ENCODE measurements around the gene TNFRSF1B.

Gene TNFRSF1B

DNA sequence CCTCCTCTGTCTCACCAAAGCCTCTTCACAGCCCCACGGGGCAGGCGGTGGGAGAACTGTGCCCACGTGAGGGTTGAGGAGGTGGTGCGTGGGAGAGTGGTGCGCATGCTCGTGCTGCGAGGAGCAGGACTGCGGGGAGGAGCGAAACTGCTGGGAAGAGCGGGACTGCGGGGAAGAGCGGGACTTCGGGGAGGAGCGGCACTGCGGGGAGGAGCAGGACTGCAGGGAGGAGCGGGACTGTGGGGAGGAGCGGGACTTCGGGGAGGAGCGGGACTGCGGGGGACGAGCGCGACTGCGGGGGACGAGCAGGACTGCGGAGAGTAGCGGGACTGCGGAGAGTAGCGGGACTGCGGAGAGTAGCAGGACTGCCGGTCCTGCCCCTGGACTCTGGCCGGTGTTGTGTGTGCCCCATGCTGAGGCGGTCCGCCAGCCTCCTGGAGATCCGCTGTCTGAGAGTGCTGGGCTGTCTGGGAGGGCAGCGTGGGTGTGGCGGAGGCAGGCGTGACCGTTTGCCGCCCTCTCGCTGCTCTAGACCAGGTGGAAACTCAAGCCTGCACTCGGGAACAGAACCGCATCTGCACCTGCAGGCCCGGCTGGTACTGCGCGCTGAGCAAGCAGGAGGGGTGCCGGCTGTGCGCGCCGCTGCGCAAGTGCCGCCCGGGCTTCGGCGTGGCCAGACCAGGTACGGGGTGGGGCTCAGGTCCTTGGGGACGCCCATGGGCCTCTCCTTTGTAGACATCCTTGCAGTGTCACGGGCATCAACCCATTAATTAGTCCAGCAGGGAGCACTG is 24.6 kb downstream of the TNFRSF1B start:
- DNase-seq (ENCODE audit: low spot score) = no peak

DNA sequence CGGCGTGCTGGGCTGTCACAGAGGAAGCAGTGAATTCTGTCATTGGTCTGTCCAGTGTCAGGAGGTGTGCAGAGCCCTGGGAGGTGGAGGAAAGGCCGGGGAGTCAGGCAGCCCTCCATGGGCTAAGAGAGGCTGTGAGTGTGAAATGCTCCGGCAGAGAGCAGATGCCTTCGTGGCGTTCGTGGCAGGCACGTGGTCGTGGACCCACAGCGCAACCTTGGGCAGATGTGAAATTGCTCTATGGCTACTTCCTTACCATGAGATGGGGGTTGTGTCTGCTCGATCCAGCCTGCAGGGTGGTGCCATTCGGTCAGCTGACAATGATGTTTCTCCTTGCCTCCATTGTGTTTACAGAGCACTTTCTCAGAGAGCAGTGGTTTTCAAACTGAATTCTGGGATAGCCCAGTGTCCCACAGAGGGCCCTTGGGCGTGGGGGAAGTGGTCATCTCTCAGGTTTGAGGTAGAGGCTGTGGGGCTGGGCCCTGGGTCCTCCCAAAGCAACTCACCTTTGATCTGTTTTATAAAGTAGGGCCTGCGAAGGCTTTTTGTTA is 27.9 kb downstream of the TNFRSF1B start:
- DNase-seq (ENCODE audit: low spot score) = no peak

DNA sequence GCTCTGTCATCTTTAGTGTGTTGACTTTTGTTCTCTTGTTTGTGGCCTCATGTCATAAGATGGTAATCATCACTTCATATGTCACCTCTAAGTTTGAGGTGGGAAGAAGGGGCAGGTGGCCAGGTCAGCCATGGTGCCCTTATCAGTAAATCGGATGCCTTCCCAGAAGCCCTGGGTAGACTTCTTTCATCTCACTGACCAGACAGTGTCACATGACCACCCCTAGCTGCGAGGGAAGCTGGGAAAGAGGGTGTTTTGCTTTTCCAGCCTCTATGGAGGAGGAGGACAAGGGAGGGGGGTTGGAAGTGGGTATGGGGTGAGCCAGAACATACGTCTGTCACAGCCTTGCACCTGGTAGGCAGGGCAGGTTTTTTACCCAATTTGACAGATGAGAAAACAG is 28.6 kb downstream of the TNFRSF1B start:
- DNase-seq (ENCODE audit: low spot score) = no peak

DNA sequence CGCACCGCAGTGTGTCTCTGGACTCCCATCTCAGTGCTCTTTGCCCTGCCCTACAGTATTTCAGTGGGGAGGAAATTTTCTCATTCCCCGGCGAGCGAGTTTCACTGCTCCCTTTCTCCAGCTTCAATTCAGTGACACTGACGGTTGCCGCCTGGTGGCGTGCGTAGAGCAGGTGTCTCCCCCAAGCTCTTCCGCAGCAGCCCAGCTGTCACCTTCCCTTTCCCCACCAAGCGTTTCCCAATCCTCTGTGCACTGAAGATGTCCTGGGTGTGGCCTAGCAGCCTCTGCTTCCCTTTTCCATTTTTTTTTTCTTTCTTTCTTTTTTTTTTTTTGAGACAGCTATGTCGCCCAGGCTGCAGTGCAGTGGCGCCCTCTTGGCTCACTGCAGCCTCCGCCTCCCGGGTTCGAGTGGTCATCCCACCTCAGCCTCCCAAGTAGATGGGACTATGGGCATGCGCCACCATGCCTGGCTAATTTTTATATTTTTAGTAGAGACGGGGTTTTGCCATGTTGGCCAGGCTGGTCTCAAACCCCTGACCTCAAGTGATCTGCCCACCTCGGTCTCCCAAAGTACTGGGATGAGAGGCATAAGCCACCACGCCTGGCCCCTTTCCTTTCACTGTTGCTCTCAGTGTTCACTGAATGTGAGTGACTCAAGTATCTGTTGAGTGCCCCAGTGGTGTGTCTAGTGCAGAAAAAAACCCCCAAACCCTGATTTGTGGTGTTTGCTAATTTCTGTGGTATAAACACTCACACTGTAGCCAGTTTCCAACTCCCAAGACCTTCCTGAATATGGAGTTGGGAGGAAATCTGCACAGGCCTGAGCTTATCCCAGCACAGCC is 30.1 kb downstream of the TNFRSF1B start:
- DNase-seq (ENCODE audit: low spot score) = no peak

DNA sequence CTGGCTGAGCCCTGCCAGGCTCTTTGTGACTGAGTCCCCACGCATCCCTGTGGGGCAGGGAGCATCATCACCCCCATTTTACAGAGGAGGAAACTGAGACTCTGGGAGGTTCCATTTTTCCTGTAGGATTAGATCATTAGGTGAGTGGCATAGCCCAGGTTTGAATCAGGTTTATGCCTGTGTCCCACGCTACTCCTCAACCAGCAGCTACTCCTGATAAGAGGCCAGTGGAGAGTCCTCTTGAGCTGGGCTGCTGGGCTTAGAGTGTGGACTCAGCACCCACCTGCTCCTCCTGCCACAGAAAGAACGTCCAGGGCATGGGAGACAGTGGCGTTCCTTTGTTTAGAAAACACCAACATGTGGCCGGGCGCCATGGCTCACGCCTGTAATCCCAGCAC is 30.7 kb downstream of the TNFRSF1B start:
- DNase-seq (ENCODE audit: low spot score) = no peak

DNA sequence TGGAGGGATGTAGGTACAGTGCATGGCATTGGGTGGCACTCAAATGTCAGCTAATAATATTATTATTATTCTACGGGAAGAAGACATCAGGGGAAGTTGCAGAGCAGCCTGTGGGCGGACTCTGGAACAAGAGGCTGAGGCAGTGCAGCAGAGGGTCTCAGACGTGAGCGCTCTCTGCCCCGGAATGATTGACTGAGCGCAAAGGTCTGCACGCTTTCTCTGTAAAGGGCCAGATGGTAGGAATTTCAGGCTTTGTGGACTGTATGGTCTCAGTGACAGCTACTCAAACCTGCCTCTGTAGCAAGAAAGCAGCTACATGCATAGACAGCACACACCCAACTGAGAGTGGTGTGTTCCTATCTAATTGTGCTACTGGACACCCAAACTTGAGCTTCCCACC is 33.4 kb downstream of the TNFRSF1B start:
- no peak for DNase-seq (ENCODE audit: low spot score)

DNA sequence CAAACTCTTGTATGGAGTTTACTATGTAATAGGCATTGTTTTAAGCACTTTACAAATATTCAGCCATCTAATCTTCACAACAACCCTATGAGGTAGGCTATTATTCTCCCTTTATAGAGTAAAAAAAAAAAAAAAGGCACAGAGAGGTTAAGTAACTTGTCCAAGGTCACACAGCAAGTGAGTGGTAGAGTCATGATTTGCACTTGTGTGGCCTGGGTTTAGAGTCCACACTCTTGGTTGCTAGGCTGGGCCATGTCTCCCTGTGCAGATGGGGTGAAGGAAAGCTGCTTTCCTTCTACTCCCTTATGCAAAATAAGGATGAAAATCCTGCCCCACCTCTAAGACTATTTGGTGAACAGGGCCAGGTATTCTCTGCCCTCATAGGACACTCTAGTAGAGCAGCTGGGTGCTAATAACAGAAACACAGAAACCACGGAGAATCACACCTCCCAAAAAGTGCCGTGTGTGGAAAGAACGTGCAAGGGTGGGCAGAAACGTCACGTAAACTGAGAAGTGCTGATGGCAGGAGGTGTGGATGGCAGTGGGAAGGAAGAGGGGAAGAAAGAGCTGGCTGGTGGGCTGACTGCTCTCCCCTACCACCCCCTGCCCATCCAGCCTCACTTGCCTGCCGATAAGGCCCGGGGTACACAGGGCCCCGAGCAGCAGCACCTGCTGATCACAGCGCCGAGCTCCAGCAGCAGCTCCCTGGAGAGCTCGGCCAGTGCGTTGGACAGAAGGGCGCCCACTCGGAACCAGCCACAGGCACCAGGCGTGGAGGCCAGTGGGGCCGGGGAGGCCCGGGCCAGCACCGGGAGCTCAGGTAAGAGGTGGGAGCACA is 34.8 kb downstream of the TNFRSF1B start:
- no peak for DNase-seq (ENCODE audit: low spot score)

DNA sequence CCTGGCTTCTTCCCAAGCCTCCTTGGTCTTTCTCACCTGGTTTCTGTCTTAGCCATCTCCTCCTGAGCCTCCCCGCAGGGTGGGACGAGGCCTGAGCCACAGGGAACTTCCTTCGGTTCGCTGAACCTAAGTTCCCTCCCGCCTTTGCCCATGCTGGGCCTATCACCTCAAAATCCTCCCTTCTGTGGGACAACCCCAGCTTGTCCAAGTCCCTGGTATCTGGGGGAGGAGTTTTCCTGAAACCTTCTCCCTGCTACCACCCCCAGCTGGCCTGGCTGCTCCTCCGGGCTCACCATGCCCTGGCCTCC is 35.4 kb downstream of the TNFRSF1B start:
- DNase-seq (ENCODE audit: low spot score) = no peak

DNA sequence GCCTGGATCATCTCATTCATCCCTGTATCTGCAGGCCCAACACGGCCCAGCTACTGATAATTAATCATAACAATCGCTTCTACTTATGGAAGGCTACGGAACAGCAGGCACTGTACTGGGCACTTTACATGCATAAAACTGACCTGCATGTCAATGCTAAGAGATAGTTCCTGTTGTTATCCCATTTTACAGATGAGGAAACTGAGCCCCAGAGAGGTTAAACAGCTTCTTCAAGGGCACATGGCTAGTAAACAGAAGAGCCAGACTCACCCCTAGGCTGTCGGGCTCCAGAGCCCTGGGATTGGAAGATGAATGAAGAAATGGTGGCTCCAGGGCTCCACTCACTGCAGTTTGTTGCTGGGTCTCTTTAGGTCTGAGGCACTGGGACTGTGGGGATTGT is 35.8 kb downstream of the TNFRSF1B start:
- DNase-seq (ENCODE audit: low spot score) = no peak

DNA sequence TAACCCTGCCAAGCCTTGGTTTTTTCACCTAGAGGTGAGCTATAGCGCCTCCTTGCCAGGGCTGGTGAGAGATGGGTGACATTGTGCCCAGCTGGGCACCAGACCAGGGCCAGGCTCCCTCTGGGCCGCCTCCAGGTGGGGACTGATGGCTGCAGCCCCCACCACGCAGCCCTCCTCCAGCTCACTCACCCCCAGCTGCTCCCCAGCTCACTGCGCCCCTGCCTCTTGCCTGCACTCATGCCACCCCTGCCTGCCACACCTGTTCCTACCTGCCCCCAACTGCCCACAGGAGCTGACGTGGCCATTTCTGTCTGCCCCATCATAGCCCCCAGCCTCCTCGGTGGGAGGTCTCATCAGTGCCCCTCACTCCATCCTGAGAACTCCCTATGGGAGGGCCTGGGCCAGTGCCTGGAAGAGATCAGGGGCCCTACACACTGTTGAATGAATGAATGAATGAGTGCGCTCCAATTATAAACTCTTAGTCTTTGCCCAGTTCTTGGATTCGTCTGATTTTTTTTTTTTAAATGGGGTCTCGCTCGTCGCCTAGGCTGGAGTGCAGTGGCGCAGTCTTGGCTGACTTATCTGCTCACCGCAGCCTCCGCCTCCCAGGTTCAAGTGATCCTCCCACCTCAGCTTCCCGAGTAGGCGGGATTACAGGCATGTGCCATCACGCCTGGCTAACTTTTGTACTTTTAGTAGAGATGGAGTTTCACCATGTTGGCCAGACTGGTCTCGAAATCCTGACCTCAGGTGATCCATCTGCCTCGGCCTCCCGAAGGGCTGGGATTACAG is 36.6 kb downstream of the TNFRSF1B start:
- no peak for DNase-seq (ENCODE audit: low spot score)

DNA sequence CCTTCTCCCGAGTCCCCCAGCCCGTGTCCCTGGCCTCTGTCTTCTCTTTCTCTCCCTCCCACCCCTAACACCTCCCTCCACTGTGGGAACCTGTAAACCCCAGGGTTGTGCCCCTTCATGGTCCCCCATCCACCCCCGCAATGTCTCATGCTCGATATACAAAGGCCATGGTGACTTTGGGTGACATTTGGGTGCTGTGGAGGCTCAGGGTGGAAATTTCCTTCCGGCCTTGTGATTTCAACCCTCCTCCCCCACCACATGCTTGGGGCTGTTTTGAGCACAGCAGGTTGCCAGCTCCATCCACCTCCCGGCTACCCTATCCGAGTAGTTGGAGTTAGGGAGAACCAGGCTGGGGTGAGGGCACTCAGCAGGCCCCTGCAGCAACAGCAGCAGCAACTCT is 37.3 kb downstream of the TNFRSF1B start:
- DNase-seq (ENCODE audit: low spot score) = no peak

DNA sequence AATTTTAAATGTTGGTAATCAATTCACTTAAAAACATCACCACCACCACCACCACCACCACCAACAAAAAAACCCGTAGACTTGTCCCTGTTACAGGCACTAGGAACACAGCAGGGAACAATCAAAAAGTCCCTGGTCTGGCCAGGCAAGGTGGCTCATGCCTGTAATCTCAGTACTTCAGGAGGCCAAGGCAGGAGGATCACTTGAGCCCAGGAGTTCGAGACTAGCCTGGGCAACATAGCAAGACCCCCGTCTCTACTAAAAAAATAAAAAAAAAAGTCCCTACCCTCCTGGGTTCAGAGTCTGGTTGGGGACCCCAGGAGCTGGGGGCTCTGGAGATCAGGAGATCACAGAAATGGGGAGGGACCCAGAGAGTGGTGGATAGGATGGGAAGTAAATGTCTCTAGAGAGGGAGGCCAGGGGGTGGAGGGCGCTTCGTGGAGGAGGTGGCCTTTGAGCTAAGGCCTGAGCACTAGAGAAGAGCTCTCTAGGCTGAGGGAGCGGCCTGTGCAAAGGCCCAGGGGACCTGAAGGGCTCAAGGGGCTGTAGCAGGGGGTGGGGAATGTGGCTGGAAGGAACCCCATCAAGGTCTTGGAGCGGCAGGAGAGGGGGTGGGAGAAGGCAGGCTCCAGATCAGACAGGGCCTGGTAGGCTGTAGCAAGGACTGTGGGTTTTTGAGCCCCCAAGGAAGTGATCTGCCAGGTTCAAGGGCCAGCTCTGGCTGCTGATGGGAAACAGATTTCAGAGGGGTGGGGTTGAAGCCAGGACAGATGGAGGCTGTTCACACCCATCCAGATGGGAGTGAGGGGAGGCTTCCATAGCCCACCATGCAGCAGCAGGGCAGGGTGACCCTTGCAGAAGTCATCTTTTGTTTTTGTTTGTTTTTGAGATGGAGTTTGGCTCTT is 38.2 kb downstream of the TNFRSF1B start:
- DNase-seq (ENCODE audit: low spot score) = no peak

DNA sequence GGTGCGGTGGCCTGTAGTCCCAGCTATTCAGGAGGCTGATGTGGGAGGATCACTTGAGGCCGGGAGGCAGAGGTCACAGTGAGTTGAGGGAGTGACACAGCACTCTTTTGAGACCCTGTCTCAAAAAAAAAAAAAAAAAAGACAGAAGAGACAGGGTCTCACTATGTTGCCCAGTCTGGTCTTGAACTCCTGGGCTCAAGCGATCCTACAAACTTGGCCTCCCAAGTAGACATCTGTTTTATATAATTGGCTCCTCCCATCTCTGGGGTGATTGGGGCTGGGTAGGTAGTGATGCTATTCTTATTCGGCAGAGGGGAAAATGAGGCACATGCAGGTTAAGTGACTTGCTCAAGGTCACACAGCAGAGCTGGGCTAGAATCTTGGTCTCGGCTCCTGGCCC is 39.4 kb downstream of the TNFRSF1B start:
- DNase-seq (ENCODE audit: low spot score) = no peak

DNA sequence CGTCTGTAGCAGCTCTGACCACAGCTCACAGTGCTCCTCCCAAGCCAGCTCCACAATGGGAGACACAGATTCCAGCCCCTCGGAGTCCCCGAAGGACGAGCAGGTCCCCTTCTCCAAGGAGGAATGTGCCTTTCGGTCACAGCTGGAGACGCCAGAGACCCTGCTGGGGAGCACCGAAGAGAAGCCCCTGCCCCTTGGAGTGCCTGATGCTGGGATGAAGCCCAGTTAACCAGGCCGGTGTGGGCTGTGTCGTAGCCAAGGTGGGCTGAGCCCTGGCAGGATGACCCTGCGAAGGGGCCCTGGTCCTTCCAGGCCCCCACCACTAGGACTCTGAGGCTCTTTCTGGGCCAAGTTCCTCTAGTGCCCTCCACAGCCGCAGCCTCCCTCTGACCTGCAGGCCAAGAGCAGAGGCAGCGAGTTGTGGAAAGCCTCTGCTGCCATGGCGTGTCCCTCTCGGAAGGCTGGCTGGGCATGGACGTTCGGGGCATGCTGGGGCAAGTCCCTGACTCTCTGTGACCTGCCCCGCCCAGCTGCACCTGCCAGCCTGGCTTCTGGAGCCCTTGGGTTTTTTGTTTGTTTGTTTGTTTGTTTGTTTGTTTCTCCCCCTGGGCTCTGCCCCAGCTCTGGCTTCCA is 40.1 kb downstream of the TNFRSF1B start:
- no peak for DNase-seq (ENCODE audit: low spot score)

DNA sequence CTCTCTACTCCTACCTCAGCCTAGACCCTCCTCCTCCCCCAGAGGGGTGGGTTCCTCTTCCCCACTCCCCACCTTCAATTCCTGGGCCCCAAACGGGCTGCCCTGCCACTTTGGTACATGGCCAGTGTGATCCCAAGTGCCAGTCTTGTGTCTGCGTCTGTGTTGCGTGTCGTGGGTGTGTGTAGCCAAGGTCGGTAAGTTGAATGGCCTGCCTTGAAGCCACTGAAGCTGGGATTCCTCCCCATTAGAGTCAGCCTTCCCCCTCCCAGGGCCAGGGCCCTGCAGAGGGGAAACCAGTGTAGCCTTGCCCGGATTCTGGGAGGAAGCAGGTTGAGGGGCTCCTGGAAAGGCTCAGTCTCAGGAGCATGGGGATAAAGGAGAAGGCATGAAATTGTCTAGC is 41.5 kb downstream of the TNFRSF1B start:
- DNase-seq (ENCODE audit: low spot score) = no peak

DNA sequence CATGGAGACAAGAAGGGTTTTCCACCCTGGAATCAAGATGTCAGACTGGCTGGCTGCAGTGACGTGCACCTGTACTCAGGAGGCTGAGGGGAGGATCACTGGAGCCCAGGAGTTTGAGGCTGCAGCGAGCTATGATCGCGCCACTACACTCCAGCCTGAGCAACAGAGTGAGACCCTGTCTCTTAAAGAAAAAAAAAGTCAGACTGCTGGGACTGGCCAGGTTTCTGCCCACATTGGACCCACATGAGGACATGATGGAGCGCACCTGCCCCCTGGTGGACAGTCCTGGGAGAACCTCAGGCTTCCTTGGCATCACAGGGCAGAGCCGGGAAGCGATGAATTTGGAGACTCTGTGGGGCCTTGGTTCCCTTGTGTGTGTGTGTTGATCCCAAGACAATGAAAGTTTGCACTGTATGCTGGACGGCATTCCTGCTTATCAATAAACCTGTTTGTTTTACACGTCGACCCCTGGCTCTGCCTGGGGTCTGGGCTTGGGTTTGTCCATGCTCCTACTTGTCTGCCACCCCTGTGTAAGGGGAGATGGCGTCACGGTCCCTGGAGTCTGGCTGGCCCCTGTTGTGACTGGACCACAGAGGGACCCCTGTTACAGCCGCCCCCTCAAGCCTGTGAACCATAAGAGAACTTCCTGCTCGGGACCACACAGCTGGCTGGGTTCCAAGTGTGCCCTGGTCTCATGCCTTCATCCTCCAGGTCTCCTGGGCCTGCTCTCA is 42.1 kb downstream of the TNFRSF1B start:
- DNase-seq (ENCODE audit: low spot score) = peak; percentile 80

DNA sequence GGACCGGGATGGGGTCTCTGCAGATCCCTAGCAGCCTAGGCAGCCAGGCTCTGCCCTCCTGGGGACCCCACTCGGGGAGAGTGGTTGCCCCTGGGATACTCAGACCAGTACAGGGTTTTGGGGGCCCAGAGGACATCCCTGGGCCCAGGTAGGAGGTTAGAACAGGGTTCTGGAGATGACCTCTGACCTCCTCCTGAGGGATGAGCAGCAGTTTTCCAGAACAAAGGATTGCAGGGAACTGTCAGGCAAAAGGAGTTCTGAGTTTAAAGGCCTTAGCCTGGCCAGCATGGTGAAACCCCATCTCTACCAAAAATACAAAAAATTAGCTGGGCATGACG is 42.7 kb downstream of the TNFRSF1B start:
- no peak for DNase-seq (ENCODE audit: low spot score)

DNA sequence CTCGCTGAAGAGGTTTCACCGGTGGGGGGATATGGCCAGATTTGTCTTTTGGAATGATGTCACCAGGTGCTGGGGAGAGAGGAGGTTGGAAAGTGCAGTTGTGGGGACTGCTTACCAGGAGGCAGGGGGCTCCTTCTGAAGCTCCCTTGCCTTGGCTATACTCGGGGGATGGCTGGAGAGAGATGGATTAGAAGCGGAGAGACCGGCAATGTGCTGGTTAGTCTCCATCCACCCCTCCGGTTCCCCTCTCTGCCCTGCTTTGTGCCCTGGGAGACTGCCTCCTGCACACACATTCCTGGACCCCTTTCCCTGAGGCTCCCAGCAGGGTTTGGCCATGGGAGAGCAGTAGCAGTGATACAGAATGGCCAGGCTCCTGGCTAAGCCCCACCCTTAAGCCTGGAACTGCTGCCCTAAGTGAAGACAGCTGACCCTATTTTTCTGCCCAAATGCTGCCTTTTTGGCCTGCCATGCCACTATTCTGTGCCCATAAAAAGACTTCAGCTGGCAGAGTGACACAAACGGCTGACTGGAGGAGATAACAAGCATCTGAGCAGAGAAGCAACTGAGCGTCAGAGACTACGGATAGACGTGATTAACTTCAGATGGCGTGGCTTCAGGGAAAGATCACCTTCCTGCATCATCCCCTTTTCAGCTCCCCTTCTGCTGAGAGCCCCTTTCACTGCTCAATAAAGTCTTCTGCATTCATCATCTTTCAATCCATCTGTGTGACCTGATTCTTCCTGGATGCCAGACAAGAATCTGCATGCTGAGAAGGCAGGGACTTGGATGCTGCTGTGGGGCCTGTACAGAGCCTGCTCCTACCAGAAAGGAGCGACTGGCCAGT is 48.5 kb downstream of the TNFRSF1B start:
- no peak for DNase-seq (ENCODE audit: low spot score)

DNA sequence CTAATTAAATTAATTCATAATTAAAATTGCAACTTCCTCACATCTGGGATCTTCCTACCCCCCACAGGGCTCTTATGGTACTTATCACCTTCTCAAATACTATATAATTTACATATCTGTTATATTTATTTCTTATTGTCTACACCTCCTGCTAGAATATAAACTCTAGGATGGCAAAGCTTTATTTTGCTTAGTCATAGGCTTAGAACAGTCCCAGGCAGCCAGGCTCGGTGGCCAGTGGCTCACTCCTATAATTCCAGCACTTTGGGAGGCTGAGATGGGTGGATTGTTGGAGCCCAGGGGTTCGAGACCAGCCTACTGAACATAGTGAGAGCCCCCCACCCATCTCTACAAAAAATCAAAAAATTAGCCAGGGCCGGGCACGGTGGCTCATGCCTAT is 53.0 kb downstream of the TNFRSF1B start:
- no peak for DNase-seq (ENCODE audit: low spot score)
